HG03439 (cell line): ENCODE measurements around the gene CCDC50.

Experiments
- ATAC-seq: cut with Tn5 transposase; IDR thresholded peaks from one replicate; pipeline ENCODE4 v1.9.1; 2021; ENCODE audit warnings: mild to moderate bottlenecking, moderate library complexity; ENCODE audit not compliant: unreplicated experiment

Gene CCDC50

DNA sequence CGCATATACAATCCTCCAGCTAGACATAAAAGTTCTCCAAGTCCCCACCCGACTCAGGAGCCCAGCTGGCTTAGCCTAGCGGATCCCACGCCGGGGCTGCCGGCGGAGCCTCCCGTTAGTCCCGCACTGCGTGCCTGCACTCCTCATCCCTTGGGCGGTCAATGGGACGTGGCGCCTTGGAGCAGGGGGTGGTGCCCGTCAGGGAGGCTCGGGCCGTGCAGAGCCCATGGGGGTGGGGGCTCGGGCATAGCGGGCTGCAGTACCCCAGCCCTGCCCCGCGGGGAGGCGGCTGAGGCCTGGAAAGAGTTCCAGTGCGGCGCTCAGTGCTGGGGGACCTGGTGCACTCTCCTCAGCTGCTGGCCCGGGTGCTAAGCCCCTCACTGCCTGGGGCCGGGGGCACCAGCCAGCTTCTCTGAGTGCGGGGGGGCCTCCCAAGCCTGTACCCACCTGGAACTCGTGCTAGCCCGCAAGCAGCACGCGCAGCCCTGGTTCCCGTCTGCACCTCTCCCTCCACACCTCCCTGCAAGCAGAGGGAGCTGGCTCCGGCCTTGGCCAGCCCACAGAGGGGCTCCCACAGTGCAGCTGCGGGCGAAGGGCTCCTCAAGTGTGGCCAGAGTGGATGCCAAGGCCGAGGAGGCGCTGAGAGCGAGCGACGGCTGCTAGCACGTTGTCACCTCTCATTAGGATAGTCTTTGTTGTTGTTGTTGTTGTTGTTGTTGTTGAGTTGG lies 12.2 kb upstream of the CCDC50 start:
- ATAC-seq = no peak

- ATAC-seq = no peak
These were observed 8.9 kb upstream of the CCDC50 start for GRCh38 chr3:191320316-191320715.

DNA sequence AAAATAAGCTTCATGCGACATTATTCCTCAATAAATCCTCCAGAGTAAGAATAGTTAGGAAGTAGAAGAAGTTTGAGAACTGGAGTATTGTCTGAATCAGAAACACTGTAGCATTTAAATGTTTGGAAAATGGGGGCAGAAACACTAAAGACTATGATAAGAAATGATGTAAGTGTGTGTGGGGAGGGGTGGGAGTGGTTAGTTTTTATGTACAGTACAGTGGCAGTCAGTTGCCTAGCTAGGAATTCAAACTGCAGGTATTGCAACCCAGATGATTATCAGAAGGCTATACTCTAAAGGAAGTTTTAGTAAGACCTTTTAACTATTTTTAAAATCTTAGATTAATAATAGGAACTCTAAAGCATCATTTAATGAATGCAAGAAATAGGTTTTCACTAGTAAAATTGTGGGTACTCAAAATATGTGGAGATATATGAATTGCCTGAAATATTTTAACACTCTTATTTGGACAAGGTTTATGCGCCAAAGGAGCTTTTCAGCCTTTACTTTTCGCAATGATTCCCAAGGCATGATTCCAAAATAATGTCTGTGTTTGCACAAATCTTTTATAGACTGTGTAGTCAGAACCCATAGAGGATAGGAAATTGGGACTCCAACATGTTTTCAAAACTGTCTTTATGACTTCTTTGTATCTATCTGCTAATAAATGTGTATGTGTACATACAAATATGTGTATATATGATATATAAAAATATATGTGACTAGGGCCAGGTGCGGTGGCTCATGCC lies 8.0 kb upstream of the CCDC50 start:
- ATAC-seq = no peak

GRCh38 chr3:191324936-191325335 lies 4.3 kb upstream of the CCDC50 start:
- no peak for ATAC-seq

DNA sequence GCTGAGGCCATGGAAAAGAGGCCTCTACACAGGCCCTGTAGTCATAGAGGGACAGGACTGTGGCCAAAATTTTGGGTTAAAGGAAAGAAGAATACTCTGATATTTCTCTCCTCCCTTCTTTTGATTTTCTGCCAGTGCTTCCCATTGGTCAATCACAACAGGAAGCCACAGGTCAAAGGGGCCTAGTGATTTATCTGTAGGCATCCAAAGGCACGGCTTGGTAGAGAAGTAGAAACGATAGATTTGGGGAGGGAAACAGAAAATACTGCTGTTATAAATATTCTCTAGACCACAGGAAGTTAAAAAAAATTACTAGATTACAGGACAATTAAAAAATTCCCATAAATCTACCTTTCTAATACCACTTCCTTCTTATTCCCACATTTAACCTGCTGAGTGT lies 1.7 kb upstream of the CCDC50 start:
- no peak for ATAC-seq

GRCh38 chr3:191328383-191328961 lies 722 bp upstream of the CCDC50 start:
- ATAC-seq = peak; percentile 7

DNA sequence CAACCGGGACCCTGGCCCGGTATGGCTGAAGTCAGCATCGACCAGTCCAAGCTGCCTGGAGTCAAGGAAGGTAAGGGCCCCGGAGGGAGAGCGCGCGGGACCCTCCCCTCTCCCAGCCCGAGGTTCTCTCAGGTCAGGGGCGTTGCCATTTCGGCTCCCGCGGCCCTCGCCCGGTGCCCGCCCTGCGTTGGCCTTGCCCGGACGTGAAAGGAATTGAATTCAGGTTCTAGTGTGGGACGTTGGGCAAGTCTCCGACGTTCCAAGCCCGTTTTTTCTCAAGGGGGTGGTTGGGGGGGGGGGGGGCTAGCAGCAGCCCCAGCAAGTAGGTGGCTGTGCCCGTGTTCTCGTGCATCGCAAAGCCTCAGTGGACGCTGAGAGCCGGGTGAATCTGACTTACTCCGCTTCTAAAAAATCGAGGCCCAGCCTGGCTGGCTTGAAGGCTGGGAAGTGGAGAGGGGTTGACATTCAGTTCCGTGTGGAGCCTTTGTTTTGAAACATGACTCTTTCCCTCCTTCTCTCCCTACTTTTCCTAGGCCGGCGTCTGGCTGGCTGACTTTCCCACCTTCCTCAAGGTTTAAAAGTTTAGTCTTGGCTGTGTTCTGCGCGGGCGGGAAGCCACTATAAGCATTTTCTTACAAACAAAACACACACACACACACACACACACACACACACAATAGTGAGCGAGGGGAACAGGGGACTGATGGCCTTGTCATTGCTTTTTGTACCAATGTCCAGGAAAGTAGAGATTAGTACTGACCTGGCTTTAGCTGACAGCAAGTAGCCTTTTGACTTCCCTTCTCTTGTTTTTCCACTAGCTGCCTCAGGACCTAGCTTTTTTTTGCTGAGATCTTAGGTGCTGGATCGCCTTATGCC lies 698 bp downstream of the CCDC50 start, which contains the start of gene UTS2B:
Gene UTS2B (minus strand): TSS at position 873 of the 876 bp plus-strand sequence. CDS start 48,337 bp downstream, outside the sequence.
- ATAC-seq = peak; percentile 33

- ATAC-seq = no peak
These were observed 1.4 kb downstream of the CCDC50 start for GRCh38 chr3:191330530-191331048.

GRCh38 chr3:191331388-191331787 lies 2.2 kb downstream of the CCDC50 start:
- ATAC-seq = no peak

DNA sequence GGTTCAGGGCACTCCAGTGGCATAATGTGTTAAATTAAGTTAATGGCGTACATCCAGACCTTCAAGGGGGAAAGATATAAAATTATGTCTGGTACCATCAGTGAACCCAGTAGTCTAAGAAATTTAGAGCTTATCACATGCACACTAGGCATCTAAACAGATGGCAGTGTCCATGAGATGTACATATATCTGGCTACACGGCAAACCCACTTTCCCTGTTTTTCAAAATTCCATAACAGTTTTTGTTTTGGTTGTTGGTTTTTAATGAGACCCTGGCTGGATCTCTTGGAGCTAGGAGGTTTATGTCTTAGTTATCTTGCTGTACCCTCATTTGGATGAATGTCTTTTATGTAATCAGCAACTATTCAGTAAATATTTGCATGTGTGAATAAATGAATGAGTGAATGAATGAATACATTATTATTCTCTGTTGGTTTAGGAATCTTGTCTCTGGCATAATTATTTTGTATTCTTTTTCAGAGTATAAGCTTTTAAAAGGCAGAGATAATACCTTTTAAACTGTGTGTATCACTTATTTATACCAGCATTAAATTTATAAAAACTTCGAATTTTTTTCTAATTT lies 4.2 kb downstream of the CCDC50 start:
- ATAC-seq = no peak

GRCh38 chr3:191334346-191334893 lies 5.2 kb downstream of the CCDC50 start:
- no peak for ATAC-seq

GRCh38 chr3:191336833-191337232 lies 7.6 kb downstream of the CCDC50 start:
- no peak for ATAC-seq

DNA sequence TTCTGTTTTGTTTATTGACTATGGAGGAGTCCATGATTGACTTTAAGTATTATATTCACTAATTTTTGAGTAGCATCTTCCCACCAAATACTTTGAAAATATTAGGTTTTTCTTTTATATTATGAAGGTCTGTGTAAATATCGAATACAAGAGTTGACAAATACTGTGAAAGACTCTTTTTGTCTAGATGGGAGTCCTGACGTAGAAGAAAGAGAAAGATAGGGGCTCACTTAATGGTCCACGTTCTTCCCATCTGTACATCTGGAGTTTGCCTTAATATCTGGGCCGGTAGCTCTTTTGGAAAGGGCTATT lies 8.9 kb downstream of the CCDC50 start:
- no peak for ATAC-seq

DNA sequence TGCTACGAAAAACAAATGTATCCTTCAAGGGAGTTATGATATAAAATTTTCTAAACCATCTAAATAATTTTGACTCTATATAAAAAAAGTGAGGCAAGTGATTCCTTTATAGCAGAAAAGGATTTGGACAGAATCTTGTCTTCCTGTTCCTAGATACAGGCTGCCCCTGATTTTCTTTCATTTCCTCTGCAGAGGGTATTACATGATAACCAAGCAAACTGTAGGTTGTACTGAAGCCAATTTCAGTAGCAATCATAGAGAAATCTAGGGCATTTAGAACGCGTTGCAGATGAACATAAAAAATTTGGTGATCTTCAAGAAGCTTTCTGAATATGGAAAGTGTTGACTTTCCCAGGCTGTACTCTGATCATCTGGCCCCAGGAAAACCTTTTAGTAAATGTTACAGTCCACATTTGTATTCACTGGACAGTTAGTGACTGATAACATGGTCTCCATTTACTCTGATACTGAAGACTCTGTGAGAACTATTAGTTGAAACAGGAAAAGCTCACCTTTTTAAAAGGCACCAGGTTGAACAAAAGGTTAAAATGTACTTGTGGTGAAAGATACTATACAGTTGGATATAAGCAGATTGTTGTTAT lies 10.2 kb downstream of the CCDC50 start:
- no peak for ATAC-seq

DNA sequence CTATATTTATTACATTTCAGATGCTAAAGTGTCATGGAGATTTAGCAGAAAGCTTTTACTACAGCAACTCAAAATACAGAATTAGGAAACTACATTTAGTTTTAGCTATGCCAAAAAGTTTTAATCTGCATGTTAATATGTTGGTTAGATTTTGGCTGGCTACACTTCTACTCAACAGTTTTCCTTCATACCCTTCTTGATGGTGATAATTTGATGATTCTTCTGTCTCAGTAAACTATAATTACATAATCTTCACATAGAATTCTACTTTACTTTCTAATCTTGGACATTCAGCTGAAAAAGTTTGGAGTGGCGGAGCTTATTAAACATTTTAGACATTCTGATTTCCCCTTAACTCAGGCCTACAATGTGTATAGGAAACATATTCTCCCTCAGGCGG lies 11.2 kb downstream of the CCDC50 start:
- ATAC-seq = no peak

GRCh38 chr3:191340966-191341365 lies 11.8 kb downstream of the CCDC50 start:
- no peak for ATAC-seq

DNA sequence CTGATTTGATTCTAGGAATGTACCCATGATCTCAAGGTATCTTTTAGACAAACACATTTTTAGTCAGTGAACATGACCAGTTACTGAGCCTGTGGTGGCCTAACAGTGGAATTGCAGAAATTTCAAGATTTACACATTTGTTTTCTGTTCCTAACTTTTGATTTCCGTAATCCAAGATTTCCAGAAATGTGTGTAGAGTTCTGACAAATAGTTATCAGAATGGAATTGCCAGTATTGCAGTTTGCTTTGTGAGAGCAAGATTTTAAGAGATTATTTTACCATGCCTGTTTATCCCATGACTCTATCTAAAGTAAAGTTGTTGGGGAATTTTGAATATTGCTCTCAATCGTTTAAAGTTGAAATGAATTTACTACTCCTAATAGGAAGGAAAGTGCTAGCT lies 12.8 kb downstream of the CCDC50 start:
- no peak for ATAC-seq

DNA sequence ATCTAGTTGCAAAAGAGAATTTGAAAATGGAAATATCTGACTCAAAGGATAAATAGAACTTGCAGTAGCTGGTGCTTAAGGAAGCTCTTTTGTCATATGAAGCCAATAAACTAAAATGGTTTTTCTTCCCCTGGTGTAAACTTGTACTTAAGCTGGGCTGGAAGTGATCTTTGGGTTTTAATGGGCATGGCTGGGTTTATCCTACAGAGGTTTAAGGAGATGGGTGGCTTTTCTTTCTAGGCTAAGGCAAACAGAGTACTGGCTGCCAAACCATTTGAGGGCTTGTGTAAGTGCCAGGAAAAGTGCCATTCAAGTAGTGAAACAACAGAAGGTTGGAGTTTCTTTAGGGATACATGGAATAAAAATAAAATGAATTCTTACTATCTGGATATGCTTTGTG lies 13.2 kb downstream of the CCDC50 start:
- no peak for ATAC-seq

DNA sequence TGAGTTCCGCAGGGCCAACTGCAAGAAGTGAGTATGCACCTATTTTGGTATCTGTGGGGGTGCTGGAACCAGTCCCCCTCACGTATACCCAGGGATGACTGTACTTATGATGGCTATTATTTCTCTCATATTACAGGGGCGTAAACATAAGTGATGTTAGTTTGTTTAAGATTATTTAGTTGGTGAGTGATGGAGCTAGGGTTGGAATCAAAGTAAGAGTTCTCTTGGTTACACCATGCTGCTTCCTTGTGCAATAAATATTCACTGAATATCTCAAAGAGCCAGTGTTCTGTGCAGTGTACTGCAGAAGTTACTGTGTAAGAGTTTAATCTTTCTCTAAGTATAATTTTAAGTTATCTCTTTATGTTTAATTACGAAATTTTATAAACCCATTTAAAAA lies 13.9 kb downstream of the CCDC50 start:
- no peak for ATAC-seq

DNA sequence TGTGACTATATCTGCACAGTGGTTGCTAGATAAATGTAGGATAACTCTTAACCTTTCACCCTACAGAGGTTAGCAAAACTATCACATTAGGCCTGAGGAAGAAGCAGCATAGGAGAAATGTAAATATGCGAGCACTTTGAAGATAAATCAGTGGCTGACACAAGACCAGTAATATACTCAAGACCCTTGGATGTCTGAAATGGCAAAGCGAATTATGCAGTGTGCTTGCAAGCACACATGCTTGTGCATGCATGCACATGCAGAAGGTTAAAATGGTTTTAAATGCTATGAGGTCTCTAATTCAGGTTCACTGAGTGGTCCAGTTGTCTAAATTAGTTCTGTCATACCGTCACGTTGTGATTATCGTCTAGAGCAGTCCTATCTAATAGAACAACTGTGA lies 14.7 kb downstream of the CCDC50 start:
- ATAC-seq = no peak
